Body of pancreas (tissue), 4 donors: ENCODE results near the gene NFIC. TPM values are rescaled to one million over a fixed set of nuclear protein-coding genes. Genes with fewer than 3 reads are reported as not detected.

Source experiments
- ATAC-seq: fragments of 150-250 bp; one replicate; pipeline ENCODE4 v1.9.1; 2016
- DNase-seq, 4 donors: peaks; one replicate each; pipeline ENCODE4 v3.0.0-alpha.2; 2019
- H3K27ac ChIP-seq, 4 donors: fragments of 200-600 bp; sonication (generic); 1 replicate in 3 of 4; 2 replicates in 1 of 4; pipeline versions ENCODE4 v1.5.1 to v1.6.1; 2016 to 2019; ENCODE audit warnings: mild to moderate bottlenecking in 1 of 4, mixed read lengths in 1 of 4, moderate library complexity in 1 of 4
- H3K27me3 ChIP-seq, 2 donors: fragments of 200-600 bp; sonication (generic); one replicate each; pipeline ENCODE4 v1.6.0; 2016; ENCODE audit warnings: mild to moderate bottlenecking in 1 of 2
- H3K36me3 ChIP-seq, 2 donors: fragments of 200-600 bp; sonication (generic); replicated peaks in 1 of 2; 2 replicates each; pipeline ENCODE4 v1.5.1; 2016; ENCODE audit warnings: low read depth in 2 of 2; ENCODE audit not compliant: insufficient read depth in 1 of 2
- H3K4me1 ChIP-seq: fragments of 200-600 bp; sonication (generic); one replicate; pipeline ENCODE4 v1.6.0; 2016
- H3K4me3 ChIP-seq, 2 donors: fragments of 200-600 bp; sonication (generic); 1 replicate in 1 of 2; 2 replicates in 1 of 2; pipeline ENCODE4 v1.5.1; 2016 to 2019
- H3K9me3 ChIP-seq, 3 donors: fragments of 200-600 bp; sonication (generic); 1 replicate in 2 of 3; 2 replicates in 1 of 3; pipeline ENCODE4 v1.5.1; 2016
- POLR2A ChIP-seq, 3 donors: fragments of 450-650 bp; IDR thresholded peaks; one replicate each; pipeline ENCODE4 v1.6.1; 2016; ENCODE audit warnings: antibody characterized with exemption in 3 of 3, mild to moderate bottlenecking in 2 of 3
- WGBS, 2 donors: methylation state at CpG; one replicate each; pipeline ENCODE4 v1.1.5; 2017; 5-methylcytosine and 5-hydroxymethylcytosine counted together
- intact Hi-C: fragments of 100-400 bp; cut with DNase I; formaldehyde crosslinking; loops from one replicate; pipeline ENCODE4 v1.15.1; 2023
- total RNA-seq, 2 donors: library from RNA; depleted of rRNA; stranded (reverse); fragments of >200 nt; gene quantifications; one replicate each; pipeline ENCODE4 v1.1.0, GENCODE V29; 2016
- TF ChIP-seq, protein P1 (sequence below), 7 experiments: fragments of 450-650 bp in 4 of 7; fragments of 200-600 bp in 3 of 7; sonication (generic) in 3 of 7; IDR thresholded peaks; one replicate each; pipeline ENCODE4 v1.5.1; 2016 to 2019; ENCODE audit warnings: antibody characterized with exemption in 7 of 7

Gene NFIC
- total RNA-seq, 2 donors from 2014 or later = 178 to 186 TPM

- TF ChIP-seq, protein P1, sequence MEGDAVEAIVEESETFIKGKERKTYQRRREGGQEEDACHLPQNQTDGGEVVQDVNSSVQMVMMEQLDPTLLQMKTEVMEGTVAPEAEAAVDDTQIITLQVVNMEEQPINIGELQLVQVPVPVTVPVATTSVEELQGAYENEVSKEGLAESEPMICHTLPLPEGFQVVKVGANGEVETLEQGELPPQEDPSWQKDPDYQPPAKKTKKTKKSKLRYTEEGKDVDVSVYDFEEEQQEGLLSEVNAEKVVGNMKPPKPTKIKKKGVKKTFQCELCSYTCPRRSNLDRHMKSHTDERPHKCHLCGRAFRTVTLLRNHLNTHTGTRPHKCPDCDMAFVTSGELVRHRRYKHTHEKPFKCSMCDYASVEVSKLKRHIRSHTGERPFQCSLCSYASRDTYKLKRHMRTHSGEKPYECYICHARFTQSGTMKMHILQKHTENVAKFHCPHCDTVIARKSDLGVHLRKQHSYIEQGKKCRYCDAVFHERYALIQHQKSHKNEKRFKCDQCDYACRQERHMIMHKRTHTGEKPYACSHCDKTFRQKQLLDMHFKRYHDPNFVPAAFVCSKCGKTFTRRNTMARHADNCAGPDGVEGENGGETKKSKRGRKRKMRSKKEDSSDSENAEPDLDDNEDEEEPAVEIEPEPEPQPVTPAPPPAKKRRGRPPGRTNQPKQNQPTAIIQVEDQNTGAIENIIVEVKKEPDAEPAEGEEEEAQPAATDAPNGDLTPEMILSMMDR (IDR thresholded peaks at IDR 0.05) = no peak
- TF ChIP-seq POLR2A (IDR thresholded peaks at IDR 0.05) = no peak
- Histone ChIP-seq H3K4me1 (peaks cover 31% of the 10 kb centered on the region), H3K36me3 (peaks cover 13 to 27% of the 10 kb centered on the region in 2 donors), H3K27me3 (no peaks in the 10 kb centered on the region), H3K27ac (peak overlapping the region in 3 of 4 donors; percentile 71 to 79 (median 74)), H3K4me3 (no peak overlapping the region), H3K9me3 (no peaks in the 10 kb centered on the region)
- 75 to 91% methylated on average over 7 to 21 of the region's 22 CpGs for WGBS, 2 donors
- ATAC-seq (no peak), DNase-seq (no peak)
- intact Hi-C loops = no loop called here
These were observed 91.3 kb downstream of the NFIC start for GRCh38 chr19:3457528-3458228.

- ATAC-seq (no peak), DNase-seq (no peak)
- Histone ChIP-seq H3K9me3 (no peaks in the 10 kb centered on the region), H3K36me3 (peaks cover 8 to 22% of the 10 kb centered on the region in 2 donors), H3K4me1 (peaks cover 31% of the 10 kb centered on the region), H3K4me3 (no peak overlapping the region), H3K27ac (peak overlapping the region; percentile 66 to 79 (median 72)), H3K27me3 (no peaks in the 10 kb centered on the region)
- TF ChIP-seq, protein P1 (IDR thresholded peaks at IDR 0.05) = no peak
- TF ChIP-seq POLR2A (IDR thresholded peaks at IDR 0.05) = peak in 1 of 3 donors; percentile 3
- intact Hi-C loops = no loop called here
- 71 to 76% methylated on average over 9 to 19 of the region's 19 CpGs for WGBS, 2 donors
These were observed 92.1 kb downstream of the NFIC start for GRCh38 chr19:3458229-3459088.

GRCh38 chr19:3459089-3459881, 92.9 kb downstream of the NFIC start:
- ATAC-seq = peak; percentile 89
- peak; percentile 83 to 90 (median 90) for DNase-seq
- Histone ChIP-seq H3K27ac (peak overlapping the region; percentile 66 to 79 (median 72)), H3K4me3 (no peak overlapping the region), H3K27me3 (no peaks in the 10 kb centered on the region), H3K4me1 (peaks cover 31% of the 10 kb centered on the region), H3K36me3 (peaks cover 8 to 21% of the 10 kb centered on the region in 2 donors), H3K9me3 (no peaks in the 10 kb centered on the region)
- WGBS, 2 donors = 56 to 63% methylated on average over 19 to 23 of the region's 26 CpGs
- TF ChIP-seq, protein P1 (IDR thresholded peaks at IDR 0.05) = no peak
- TF ChIP-seq POLR2A (IDR thresholded peaks at IDR 0.05) = no peak
- intact Hi-C loops = no loop called here

DNA sequence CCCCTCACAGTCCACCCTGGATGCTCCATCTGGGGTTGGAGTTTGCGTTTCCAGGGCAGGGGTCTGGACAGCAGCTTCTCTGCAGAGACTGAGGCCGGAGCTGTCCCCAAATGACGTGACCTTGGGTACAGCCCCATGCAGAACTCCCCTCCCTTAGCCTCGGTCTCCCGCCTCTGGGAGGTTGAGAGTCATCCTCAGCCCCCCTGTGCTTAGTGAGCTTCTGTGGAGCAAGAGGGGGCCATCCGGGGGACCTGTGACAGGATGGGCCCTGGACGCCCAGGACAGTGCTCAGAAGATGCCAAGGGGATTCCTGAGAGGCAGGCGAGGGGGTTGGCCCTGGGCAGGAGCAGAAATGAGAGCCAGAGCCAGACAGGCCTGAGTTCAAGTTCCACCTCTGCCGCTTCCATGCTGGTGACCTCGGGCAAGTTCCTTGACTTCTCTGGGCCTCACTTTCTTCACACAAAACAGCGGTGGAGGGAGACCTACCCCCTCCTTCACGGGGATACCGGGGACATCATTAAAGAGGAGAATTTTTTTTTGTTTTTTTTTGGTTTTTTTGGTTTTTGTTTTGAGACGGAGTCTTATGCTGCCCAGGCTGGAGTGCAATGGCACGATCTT, 93.7 kb downstream of the NFIC start:
- peaks cover 31% of the 10 kb centered on the region for H3K4me1 ChIP-seq
- no peaks in the 10 kb centered on the region for H3K9me3 ChIP-seq
- intact Hi-C loops = no loop called here
- peak overlapping the region; percentile 66 to 79 (median 72) for H3K27ac ChIP-seq
- ATAC-seq = peak; percentile 3
- TF ChIP-seq, protein P1 (IDR thresholded peaks at IDR 0.05) = no peak
- TF ChIP-seq POLR2A (IDR thresholded peaks at IDR 0.05) = no peak
- no peak overlapping the region for H3K4me3 ChIP-seq
- peaks cover 8 to 15% of the 10 kb centered on the region in 2 donors for H3K36me3 ChIP-seq
- 81 to 90% methylated on average over 12 to 15 of the region's 15 CpGs for WGBS, 2 donors
- DNase-seq = no peak
- H3K27me3 ChIP-seq = no peaks in the 10 kb centered on the region
